ENCODE results near the gene TRIM56.
"Not testable (repeated sequence)": the region's sequence is repeated elsewhere in the genome, so short reads cannot be mapped to it uniquely, and the experiment has no call there.

TRIM56 gene

DNA sequence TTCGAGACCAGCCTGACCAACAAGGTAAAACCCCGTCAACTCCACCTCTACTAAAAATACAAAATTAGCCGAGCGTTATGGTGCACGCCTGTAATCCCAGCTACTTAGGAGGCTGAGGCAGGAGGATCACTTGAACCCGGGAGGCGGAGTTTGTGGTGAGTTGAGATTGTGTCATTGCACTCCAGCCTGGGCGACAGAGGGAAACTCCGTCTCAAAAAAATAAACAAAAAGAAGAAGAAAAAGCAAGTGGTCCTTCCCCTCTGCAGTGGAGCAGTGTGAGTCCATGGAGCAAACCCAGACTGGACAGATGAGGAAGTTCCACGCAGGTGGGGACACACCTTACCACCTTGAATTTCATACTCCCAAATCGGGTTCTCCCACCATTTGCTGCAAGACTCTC lies 28.6 kb downstream of the TRIM56 start:
- Histone ChIP-seq H3K4me3 (ENCODE audit: extremely low read depth, insufficient read depth, low read length, poor library complexity, severe bottlenecking) (no peak overlapping the region), H3K9me3 (ENCODE audit: control insufficient read depth, low read length) (no peaks in the 10 kb centered on the region)
- 84 to 86% methylated on average over 6 to 10 of the region's 11 CpGs for WGBS, 2 experiments (ENCODE audit: insufficient coverage in 2 of 2)

DNA sequence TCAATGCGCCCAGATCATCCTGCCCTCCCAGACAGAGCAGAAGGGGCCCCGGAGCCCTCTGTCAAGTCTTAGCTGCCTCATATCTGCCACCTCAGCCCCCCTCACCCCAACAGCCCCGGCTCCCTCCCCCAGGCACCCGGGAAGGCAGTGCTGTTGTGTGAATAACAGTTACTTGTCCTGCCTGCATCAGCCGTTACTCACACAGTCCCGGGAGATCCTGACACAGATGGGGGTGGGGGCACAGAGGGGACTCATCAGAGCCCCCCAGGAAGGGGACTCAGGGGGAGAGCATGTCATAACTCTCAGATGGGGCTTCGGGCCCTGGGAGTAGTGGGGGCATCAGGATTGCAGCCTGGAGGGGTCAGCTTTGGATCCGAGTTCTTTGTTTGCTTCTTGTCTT lies 29.2 kb downstream of the TRIM56 start:
- Histone ChIP-seq H3K27ac (ENCODE audit: low read depth, low read length, severe bottlenecking) (no peak overlapping the region), H3K4me3 (ENCODE audit: extremely low read depth, insufficient read depth, low read length, poor library complexity, severe bottlenecking) (no peak overlapping the region), H3K4me1 (ENCODE audit: control insufficient read depth, insufficient read depth, low read length, poor library complexity, severe bottlenecking) (peaks cover 32% of the 10 kb centered on the region), H3K36me3 (ENCODE audit: control insufficient read depth, insufficient read depth, low read length) (no peaks in the 10 kb centered on the region), H3K9me3 (ENCODE audit: control insufficient read depth, low read length) (no peaks in the 10 kb centered on the region)
- WGBS, 2 experiments (ENCODE audit: insufficient coverage in 2 of 2) = 40 to 65% methylated on average over 2 to 5 of the region's 8 CpGs

More for the DNA sequence above, 28.6 kb downstream of the TRIM56 start:
- no peaks in the 10 kb centered on the region for H3K36me3 ChIP-seq (ENCODE audit: control insufficient read depth, insufficient read depth, low read length)
- H3K4me1 ChIP-seq (ENCODE audit: control insufficient read depth, insufficient read depth, low read length, poor library complexity, severe bottlenecking) = peaks cover 32% of the 10 kb centered on the region
- H3K27ac ChIP-seq (ENCODE audit: low read depth, low read length, severe bottlenecking) = no peak overlapping the region

DNA sequence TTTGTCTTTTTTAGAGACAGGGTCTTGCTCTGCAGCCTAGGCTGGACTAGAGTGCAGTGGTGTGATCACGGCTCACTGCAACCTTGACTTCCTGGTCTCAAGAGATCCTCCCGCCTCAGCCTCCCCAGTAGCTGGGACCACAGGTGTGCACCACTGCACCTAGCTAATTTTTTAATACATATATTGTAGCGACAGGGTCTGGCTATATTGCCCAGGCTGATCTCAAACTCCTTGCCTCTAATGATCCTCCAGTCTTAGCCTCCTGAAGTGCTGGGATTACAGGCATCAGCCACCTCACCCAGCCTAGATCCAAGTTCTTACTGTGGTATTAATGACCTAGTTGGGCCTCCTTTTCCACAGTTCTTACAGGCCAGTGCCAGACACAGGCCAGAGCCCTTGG lies 29.9 kb downstream of the TRIM56 start:
- Histone ChIP-seq H3K9me3 (ENCODE audit: control insufficient read depth, low read length) (no peaks in the 10 kb centered on the region), H3K4me3 (ENCODE audit: extremely low read depth, insufficient read depth, low read length, poor library complexity, severe bottlenecking) (no peak overlapping the region), H3K36me3 (ENCODE audit: control insufficient read depth, insufficient read depth, low read length) (no peaks in the 10 kb centered on the region), H3K27ac (ENCODE audit: low read depth, low read length, severe bottlenecking) (no peak overlapping the region), H3K4me1 (ENCODE audit: control insufficient read depth, insufficient read depth, low read length, poor library complexity, severe bottlenecking) (peaks cover 38% of the 10 kb centered on the region)
- WGBS, 2 experiments (ENCODE audit: insufficient coverage in 2 of 2) = 89% methylated on average over 2 to 3 of the region's 3 CpGs

DNA sequence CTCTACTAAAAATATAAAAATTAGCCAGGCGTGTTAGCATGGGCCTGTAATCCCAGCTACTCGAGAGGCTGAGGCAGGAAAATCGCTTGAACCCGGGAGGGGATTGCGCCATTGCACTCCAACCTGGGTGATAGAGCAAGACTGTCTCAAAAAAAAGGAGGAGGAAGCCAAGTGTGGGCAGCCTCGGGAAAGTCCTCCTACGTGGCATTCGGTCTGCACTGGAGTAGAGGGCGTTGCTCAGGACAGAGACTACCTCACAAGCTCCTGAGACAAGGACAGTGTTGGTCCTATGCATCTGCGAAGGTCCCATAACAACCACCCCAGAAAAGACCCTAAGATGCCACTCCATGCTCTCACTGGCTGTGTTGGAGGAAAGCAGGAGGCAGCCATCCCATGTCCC lies 31.6 kb downstream of the TRIM56 start:
- Histone ChIP-seq H3K36me3 (ENCODE audit: control insufficient read depth, insufficient read depth, low read length) (no peaks in the 10 kb centered on the region), H3K4me1 (ENCODE audit: control insufficient read depth, insufficient read depth, low read length, poor library complexity, severe bottlenecking) (peaks cover 49% of the 10 kb centered on the region), H3K9me3 (ENCODE audit: control insufficient read depth, low read length) (no peaks in the 10 kb centered on the region), H3K27ac (ENCODE audit: low read depth, low read length, severe bottlenecking) (peak overlapping the region; percentile 88), H3K4me3 (ENCODE audit: extremely low read depth, insufficient read depth, low read length, poor library complexity, severe bottlenecking) (no peak overlapping the region)
- WGBS, 2 experiments (ENCODE audit: insufficient coverage in 2 of 2) = 79 to 94% methylated on average over 7 to 10 of the region's 10 CpGs

DNA sequence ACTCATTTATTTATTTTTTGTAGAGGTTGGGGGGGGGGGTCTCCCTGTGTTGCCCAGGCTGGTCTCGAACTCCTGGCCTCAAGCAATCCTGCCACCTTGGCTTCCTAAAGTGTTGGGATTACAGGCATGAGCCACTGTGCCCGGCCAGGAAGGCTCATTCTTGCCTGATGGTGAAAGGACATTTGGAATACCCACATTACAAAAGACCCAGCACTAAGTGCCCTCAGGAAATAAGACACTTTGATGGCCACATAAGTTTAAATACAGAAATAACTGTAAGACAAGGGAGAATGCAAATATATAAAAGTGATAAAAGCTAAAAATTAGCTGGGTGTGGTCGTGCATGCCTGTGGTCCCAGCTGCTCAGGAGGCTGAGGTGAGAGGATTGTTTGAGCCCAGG lies 33.6 kb downstream of the TRIM56 start:
- Histone ChIP-seq H3K4me1 (ENCODE audit: control insufficient read depth, insufficient read depth, low read length, poor library complexity, severe bottlenecking) (peaks cover 60% of the 10 kb centered on the region), H3K4me3 (ENCODE audit: extremely low read depth, insufficient read depth, low read length, poor library complexity, severe bottlenecking) (no peak overlapping the region), H3K27ac (ENCODE audit: low read depth, low read length, severe bottlenecking) (peak overlapping the region; percentile 90), H3K9me3 (ENCODE audit: control insufficient read depth, low read length) (no peaks in the 10 kb centered on the region), H3K36me3 (ENCODE audit: control insufficient read depth, insufficient read depth, low read length) (no peaks in the 10 kb centered on the region)
- 100% methylated on average over 1 of the region's 3 CpGs for WGBS, 2 experiments (ENCODE audit: insufficient coverage in 2 of 2)

DNA sequence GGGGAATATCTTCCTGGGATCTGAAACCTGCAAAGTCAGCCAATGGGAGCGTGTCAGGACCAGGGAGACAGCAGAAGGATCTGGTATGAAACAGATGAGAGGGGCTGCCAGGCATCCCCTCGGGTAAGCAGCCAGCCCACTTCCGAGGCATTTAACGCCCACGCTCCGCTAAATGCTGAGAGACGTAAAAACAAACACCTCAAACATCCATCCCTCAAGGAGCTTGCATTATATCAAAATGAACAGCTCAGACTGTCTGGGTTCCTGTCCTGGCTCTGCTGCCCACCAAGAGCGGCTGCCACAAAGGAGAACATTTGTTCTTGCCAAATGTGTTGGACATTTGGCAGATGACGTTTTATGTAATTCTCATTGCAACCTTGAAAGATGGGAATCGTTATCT lies 34.6 kb downstream of the TRIM56 start:
- no peaks in the 10 kb centered on the region for H3K9me3 ChIP-seq (ENCODE audit: control insufficient read depth, low read length)
- 73 to 82% methylated on average over 4 to 9 of the region's 10 CpGs for WGBS, 2 experiments (ENCODE audit: insufficient coverage in 2 of 2)
- peak overlapping the region; percentile 78 for H3K27ac ChIP-seq (ENCODE audit: low read depth, low read length, severe bottlenecking)
- H3K4me1 ChIP-seq (ENCODE audit: control insufficient read depth, insufficient read depth, low read length, poor library complexity, severe bottlenecking) = peaks cover 60% of the 10 kb centered on the region
- no peak overlapping the region for H3K4me3 ChIP-seq (ENCODE audit: extremely low read depth, insufficient read depth, low read length, poor library complexity, severe bottlenecking)
- no peaks in the 10 kb centered on the region for H3K36me3 ChIP-seq (ENCODE audit: control insufficient read depth, insufficient read depth, low read length)

DNA sequence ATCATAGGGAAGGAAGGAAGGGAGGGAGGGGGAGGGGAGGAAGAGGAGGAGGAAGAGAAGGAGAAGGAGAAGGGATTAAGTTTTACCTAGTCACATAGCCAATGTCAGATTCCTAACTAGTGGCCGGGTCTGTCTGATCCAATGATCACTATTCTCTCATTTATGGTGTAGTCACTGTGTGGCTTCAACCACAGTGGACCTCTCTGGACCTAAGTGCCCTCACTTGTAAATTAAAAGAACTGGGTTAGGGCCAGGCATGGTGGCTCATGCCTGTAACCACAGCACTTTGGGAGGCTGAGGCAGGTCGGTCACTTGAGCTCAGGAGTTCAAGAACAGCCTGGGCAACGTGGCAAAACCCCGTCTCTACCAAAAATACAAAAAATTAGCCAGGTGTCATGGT lies 35.0 kb downstream of the TRIM56 start:
- no peaks in the 10 kb centered on the region for H3K36me3 ChIP-seq (ENCODE audit: control insufficient read depth, insufficient read depth, low read length)
- peak overlapping the region; percentile 78 for H3K27ac ChIP-seq (ENCODE audit: low read depth, low read length, severe bottlenecking)
- 90 to 100% methylated on average over 1 to 2 of the region's 4 CpGs for WGBS, 2 experiments (ENCODE audit: insufficient coverage in 2 of 2)
- H3K9me3 ChIP-seq (ENCODE audit: control insufficient read depth, low read length) = no peaks in the 10 kb centered on the region
- peaks cover 65% of the 10 kb centered on the region for H3K4me1 ChIP-seq (ENCODE audit: control insufficient read depth, insufficient read depth, low read length, poor library complexity, severe bottlenecking)
- H3K4me3 ChIP-seq (ENCODE audit: extremely low read depth, insufficient read depth, low read length, poor library complexity, severe bottlenecking) = no peak overlapping the region

DNA sequence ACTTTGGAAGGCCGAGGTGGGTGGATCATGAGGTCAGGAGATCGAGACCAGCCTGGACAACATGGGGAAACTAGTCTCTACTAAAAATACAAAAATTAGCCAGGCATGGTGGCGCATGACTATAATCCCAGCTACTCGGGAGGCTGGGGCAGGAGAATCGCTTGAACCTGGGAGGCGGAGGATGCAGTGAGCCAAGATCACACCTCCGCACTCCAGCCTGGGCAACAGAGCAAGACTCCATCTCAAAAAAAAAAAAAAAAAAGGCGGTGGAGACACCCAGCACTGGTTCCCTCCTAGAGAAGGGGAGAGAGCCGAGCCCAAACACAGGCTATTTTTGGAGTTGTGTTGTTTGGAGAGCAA lies 36.3 kb downstream of the TRIM56 start:
- not testable (repeated sequence) for H3K9me3 ChIP-seq (ENCODE audit: control insufficient read depth, low read length); H3K36me3 ChIP-seq (ENCODE audit: control insufficient read depth, insufficient read depth, low read length); H3K4me3 ChIP-seq (ENCODE audit: extremely low read depth, insufficient read depth, low read length, poor library complexity, severe bottlenecking)
- WGBS, 2 experiments (ENCODE audit: insufficient coverage in 2 of 2) = 82 to 87% methylated on average over 2 to 3 of the region's 9 CpGs
- peaks cover 72% of the 10 kb centered on the region for H3K4me1 ChIP-seq (ENCODE audit: control insufficient read depth, insufficient read depth, low read length, poor library complexity, severe bottlenecking)
- peak overlapping the region; percentile 98 for H3K27ac ChIP-seq (ENCODE audit: low read depth, low read length, severe bottlenecking)

DNA sequence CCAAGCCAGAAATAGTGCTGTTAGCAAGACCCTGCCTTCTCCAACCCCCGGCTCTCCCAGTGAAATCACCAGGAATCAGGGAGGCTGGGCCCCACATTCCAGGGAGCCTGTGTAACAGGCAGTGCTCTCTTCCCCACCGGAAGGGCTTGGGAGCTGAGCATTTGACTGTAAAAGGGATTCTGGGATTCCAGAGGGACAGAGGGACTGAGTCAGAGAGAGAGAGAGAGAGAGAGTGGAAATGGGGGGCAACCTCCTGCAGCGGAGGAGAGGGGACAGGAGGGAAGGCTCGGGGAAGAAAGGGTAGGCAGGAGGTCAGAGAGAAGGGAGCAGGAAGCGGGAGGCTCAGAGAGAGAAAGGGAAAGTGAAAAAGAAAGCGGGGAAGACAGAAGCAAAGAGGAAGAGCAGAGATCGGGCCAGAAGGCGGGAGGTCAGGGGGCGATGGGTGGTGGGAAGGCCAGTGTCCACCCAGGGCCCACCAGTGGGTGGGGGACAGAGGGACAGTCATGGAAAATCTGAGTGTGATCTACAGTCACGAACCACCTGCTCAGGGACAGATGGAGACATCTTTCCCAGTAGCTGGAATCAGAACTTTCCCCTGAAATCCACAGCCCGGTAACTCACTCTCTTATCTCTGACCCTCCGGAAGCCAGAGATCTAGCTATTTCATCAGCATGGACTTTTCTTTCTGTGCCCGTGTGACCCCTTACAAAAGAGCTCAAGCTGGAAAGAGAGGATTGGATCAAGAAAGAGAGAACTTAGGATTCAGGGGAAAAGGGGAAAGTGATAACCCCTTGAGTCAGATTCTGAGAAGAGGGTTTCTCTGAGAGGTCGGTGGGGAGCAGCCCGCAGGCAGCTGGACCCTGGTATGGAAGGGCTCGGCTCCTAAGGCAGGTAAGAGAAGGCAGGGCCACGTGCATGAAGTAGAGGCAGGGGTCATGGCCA lies 37.0 kb downstream of the TRIM56 start:
- Histone ChIP-seq H3K36me3 (ENCODE audit: control insufficient read depth, insufficient read depth, low read length) (no peaks in the 10 kb centered on the region), H3K27ac (ENCODE audit: low read depth, low read length, severe bottlenecking) (peak overlapping the region; percentile 98), H3K4me1 (ENCODE audit: control insufficient read depth, insufficient read depth, low read length, poor library complexity, severe bottlenecking) (peaks cover 67% of the 10 kb centered on the region), H3K9me3 (ENCODE audit: control insufficient read depth, low read length) (no peaks in the 10 kb centered on the region), H3K4me3 (ENCODE audit: extremely low read depth, insufficient read depth, low read length, poor library complexity, severe bottlenecking) (no peak overlapping the region)
- WGBS, 2 experiments (ENCODE audit: insufficient coverage in 2 of 2) = 48 to 50% methylated on average over 13 to 15 of the region's 17 CpGs

DNA sequence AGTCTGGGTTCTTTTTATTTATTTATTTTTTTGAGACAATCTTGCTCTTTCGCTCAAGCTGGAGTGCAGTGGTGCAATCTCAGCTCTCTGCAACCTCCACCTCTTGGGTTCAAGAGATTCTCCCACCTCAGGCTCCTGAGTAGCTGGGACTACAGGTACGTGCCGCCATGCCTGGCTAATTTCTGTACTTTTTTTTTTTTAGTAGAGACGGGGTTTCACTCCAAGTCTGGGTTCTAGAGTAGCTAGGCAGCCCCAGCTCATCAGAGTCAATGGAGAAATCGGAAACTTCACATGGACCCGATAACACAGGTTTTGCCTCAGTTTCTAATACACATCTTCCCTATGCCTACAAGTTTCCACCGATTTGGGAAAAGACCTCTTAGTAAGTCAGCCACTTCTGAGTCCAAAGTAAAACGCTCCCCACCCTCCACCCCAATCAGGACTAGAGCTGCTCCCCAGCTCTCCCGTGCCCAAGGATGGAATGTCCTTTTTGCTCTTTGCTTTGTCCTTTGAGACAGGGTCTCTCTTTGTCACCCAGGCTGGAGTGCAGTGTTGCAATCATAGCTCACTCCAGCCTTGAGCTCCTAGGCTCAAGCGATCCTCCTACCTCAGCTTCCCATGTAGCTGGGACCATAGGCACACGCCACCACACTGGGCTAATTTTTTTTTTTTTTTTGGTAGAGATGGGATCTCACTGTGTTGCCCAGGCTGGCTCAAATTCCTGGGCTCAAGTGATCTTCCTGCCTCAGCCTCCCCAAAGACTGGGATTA lies 37.8 kb downstream of the TRIM56 start:
- no peak overlapping the region for H3K4me3 ChIP-seq (ENCODE audit: extremely low read depth, insufficient read depth, low read length, poor library complexity, severe bottlenecking)
- H3K9me3 ChIP-seq (ENCODE audit: control insufficient read depth, low read length) = no peaks in the 10 kb centered on the region
- WGBS, 2 experiments (ENCODE audit: insufficient coverage in 2 of 2) = 89 to 92% methylated on average over 7 to 9 of the region's 11 CpGs
- peak overlapping the region; percentile 98 for H3K27ac ChIP-seq (ENCODE audit: low read depth, low read length, severe bottlenecking)
- H3K4me1 ChIP-seq (ENCODE audit: control insufficient read depth, insufficient read depth, low read length, poor library complexity, severe bottlenecking) = peaks cover 64% of the 10 kb centered on the region
- peaks cover 2% of the 10 kb centered on the region for H3K36me3 ChIP-seq (ENCODE audit: control insufficient read depth, insufficient read depth, low read length)

DNA sequence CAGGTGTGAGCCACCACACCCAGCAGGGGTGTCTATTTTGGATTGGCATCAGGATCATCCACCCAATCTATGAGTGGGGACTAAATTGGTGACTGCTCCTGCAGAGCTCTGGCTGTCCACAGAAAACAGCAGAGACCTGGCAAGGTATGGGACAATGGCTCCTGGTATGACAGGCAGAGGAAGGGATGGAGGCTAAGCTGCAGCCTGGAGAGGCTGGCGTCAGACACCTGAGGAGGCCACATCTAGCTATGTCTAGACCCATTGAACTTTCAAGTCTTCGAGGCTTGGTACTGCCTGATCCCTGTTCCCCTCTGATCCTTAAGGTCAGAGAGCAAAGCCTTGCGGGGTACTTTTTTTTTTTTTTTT lies 38.4 kb downstream of the TRIM56 start:
- H3K4me1 ChIP-seq (ENCODE audit: control insufficient read depth, insufficient read depth, low read length, poor library complexity, severe bottlenecking) = peaks cover 64% of the 10 kb centered on the region
- H3K27ac ChIP-seq (ENCODE audit: low read depth, low read length, severe bottlenecking) = peak overlapping the region; percentile 39
- 95 to 96% methylated on average over 2 of the region's 3 CpGs for WGBS, 2 experiments (ENCODE audit: insufficient coverage in 2 of 2)
- H3K9me3 ChIP-seq (ENCODE audit: control insufficient read depth, low read length) = no peaks in the 10 kb centered on the region
- no peak overlapping the region for H3K4me3 ChIP-seq (ENCODE audit: extremely low read depth, insufficient read depth, low read length, poor library complexity, severe bottlenecking)
- peaks cover 8% of the 10 kb centered on the region for H3K36me3 ChIP-seq (ENCODE audit: control insufficient read depth, insufficient read depth, low read length)
